HG02870 (cell line): ENCODE data around the gene TMEM120B.
"Not testable (repeated sequence)": the region's sequence is repeated elsewhere in the genome, so short reads cannot be mapped to it uniquely, and the experiment has no call there.

ENCODE experiments used
- ATAC-seq: cut with Tn5 transposase; IDR thresholded peaks from one replicate; pipeline ENCODE4 v1.9.1; 2021; ENCODE audit warnings: mild to moderate bottlenecking, moderate library complexity; ENCODE audit not compliant: unreplicated experiment

TMEM120B gene

DNA sequence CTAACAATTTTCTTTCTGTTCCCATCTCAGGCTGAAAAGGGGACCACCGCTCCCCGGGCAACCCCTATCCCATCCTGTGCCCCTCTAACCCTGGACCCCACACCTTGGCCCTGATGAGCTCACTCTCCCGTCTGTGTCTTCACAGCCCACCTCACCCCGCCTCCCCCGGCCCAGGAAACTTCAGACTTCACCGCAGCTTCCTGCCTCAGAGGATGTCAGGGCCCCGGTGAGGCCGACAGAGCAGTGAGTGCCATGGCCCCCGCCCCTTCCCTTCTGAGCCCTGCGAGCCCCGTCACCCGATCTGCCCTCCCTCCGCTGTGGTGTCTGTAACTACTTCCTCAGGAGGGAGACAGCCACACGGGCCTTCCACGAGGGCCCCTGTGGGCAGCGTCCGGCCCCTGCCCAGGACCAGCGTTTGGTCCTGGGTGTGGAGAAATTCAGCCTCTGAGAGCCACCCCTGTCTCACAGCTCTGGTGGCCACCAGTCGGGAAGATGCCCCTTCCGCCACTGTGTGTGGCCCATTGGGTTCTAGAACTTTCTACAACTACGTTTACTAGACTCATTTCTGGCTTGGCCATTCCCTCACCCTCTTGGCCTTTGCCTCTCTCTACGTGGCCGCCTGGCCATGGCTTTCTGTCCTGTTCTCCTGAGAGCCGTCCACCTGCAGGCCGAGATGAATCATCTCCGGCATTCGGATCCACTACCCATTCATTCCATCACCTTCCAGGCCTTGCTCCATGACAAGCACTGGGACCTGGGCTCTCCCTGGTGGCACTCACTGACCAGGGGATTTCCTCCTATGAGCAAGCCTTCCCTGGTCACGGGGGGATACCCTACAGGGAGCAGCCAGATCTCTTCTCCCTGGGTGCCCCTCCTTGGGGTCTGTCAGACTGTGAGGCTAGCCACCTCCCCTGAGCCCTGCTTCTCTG, 77.5 kb downstream of the TMEM120B start:
- ATAC-seq: peak; percentile 37

DNA sequence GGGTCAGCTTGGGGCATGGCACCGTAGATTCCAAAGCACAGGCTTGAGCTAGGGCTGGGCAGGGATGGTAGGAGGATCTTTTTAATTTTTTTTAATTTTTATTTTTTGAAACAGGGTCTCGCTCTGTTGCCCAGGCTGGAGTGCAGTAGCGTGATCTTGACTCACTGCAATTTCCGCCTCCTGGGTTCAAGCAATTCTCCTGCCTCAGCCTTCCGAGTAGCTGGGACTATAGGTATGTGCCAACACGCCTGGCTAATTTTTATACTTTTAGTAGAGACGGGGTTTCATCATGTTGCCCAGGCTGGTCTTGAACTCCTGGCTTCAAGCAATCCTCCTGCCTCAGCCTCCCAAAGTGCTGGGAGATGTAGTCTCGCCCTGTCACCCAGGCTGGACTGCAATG, 78.2 kb downstream of the TMEM120B start:
- not testable (repeated sequence) for ATAC-seq

DNA sequence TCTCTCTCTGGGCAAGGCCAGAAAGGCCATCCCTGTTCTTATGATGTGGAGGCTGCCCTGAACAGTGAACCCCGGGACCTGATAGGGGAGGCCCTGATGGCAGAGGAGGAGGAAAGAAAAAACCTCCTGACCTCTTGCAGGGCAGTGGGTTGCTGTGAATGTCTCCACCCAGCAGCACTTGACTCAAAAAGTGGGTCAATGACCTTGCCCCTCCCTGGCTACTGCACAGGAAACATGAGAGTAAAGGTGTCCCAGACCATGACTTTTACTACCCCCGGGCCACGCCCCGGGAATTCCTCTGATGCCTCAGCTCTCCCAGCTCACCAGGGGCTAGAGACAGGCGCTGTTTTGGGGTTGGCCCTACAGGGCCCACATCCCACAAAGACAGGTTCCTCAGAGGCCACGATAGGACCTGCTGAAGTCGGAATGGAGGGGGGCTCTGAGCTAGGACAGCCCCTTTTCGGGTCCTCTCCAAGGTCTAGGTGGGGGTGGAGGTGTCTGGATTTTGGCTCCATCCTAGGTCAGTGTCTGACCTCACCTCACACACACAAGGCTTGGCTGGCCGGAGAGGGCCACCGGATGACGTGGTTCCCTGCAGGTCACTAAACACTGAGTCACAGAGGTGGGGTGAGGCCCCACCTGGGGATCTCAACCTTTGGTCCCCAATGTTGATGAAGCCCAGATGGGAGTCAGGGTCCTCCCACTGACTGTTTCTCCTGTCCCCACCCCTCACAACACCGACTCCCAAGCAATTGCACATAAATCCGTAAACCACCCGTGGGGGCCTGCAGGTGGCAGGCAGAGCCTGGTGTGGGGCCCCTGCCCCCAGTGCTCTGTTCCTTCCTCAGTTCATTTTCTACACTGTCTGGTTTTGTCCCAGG, 79.4 kb downstream of the TMEM120B start:
- no peak for ATAC-seq

DNA sequence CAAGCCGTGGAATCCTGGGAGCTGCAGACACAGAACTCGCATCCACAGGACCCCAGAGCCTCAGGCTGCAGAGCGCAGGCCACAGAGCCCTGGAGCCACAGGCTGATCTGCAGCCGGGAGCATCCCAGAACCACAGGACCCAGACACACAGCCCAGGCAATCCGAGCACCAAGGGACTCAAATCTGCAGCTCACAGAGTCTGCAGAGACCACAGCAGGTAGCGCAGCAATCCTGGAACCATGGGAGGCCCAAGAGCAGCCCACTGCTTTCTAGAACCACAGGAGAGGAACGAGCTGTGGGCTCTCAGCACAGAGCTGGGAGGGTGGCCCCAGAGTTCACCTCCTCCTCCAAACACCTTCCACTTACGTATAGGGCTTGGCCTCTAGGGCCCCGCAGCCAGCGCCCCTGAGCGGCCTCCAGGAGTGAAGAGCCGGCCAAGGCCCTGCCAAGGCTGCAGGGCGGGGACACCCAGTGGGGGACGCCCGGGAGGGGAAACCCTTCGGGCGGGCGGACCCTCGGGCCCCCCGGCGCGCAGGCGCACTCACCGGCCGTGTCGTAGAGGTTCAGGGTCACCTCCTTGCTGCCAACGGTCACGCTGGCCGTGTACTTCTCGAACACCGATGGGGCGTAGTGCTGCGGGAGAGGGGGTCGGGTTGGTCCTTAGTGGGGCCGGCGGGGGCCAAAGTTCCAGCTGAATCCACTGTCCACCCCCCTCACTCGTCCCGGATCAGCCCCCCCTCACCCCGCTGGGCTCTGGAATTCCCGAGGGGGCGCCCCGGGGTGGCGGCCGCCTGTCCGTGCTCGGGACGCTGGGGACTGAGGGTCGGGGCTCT, 80.3 kb downstream of the TMEM120B start:
- ATAC-seq: no peak

DNA sequence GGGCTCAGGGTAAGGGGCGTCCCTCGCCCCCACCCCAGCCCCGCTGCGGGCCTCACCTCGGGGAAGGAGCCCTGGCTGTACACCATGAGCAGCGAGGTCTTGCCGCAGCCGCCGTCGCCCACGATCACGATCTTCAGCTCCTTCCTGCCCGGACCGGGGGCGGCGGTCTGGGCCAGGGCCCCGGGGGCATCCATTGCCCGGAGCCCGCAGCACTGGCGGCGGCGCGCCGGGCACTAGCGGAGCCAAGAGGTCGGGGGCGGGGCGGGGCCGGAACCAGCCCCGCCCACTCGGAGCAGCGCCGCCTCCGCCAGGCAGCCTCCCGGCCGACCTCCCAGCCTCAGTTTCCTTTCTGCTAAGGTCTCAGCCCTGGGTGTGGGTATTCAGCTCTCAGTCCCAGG, 80.9 kb downstream of the TMEM120B start, which contains the start of gene RHOF:
RHOF (minus strand) TSS at position 249 of the 398 bp plus-strand sequence; CDS start at position 194, 55 bp downstream.
- ATAC-seq: peak; percentile 12

DNA sequence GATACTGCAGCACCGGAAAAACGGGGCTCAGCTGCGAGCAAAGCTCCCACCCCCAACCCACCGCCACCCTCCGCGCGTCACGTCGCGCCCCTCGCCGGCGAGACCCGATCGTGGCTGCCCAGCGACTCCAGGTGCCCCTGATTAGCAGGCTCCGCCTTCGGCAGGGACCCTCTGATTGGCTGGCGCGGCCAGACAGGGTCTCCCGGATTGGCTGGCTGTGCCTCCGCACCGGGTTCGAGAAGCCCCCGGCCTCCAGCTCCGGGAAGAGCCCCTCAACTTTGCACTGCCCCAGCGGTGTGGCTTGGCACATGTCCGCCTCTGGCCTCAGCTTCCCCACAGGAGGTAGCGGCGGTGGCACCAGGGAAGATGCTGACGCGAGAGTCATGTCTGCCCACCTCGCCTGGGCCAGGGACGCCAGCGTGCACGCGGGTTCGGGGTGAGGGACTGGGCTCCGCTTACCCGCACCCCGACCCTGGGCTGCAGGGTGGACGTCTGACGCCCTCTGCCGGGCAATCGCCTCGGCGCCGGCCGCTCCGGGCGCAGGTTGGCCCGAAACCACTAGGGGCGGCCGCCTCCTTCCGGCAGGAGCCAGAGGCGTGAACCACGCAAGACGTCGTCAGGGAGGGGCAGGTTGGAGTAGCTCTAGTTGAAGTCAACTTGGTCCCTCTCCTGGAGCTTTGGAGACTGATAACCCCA, 81.4 kb downstream of the TMEM120B start:
- ATAC-seq: peak; percentile 41

DNA sequence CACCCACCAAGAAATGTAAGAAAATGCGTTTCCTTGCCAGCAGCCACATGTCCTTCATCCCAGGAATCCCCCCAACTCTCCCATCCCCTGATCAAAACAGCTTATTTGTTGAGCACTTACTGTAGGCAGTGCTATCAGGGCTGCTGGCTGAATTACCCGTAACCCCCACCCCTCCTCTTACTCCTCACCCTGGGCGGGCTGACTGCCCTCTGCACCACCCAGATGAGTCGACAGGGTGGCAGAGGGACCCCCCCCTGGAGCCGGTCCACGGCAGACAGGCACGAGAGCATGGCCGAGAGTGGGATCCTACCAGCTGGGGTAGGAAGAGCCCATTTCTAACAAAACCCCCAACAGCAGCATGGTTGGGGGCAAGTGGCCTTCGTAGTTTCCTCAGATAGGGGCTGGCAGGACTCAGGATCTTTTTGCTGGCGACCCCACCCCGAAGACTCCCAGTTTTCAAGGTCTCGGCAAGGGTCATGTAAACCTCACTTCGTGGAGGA, 82.0 kb downstream of the TMEM120B start:
- ATAC-seq: no peak

DNA sequence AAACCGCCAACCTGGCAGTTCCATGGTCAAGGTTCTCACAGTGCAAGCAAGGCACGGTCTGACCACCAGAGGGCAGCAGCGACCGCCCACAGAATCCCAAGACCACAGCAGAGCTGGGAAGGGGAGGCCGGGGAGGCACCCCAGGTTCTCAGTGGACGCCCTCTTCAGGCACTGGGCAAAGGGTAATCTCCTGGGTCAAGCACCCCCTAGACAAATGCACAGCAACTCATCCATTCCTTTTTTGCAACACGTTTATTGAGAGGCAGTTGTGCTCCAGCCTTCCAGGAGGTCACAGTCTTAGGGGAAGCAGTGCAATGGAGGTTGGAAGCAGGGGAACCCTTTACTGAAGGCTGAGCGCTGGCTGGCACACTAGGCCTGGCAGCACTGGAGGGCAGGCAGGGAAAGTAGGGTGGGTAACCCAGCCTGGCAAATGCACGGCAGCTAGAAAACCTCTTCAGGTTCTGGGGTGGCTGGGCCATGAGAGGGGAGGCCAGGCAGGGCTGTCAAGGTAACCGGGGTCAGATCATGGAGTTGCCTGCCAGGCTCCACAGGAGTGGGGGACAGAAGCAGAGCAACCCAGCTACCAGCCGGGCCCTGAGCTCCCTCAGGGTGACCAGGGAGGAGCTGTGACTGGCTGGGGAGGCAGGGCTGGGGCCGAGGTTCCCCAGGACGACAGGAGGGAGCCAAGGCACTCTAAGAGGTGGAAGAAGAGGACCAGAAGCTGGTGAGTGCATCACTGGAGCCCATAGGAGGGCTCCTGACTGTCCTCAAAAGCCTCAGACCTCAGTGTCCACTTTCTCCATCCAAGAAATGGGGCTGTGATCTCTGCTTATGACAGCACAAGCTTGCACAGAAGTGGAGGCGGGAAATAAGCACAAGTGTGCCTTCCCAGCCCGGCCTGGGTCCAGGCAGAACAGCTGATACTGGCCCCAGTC, 82.7 kb downstream of the TMEM120B start:
- no peak for ATAC-seq

DNA sequence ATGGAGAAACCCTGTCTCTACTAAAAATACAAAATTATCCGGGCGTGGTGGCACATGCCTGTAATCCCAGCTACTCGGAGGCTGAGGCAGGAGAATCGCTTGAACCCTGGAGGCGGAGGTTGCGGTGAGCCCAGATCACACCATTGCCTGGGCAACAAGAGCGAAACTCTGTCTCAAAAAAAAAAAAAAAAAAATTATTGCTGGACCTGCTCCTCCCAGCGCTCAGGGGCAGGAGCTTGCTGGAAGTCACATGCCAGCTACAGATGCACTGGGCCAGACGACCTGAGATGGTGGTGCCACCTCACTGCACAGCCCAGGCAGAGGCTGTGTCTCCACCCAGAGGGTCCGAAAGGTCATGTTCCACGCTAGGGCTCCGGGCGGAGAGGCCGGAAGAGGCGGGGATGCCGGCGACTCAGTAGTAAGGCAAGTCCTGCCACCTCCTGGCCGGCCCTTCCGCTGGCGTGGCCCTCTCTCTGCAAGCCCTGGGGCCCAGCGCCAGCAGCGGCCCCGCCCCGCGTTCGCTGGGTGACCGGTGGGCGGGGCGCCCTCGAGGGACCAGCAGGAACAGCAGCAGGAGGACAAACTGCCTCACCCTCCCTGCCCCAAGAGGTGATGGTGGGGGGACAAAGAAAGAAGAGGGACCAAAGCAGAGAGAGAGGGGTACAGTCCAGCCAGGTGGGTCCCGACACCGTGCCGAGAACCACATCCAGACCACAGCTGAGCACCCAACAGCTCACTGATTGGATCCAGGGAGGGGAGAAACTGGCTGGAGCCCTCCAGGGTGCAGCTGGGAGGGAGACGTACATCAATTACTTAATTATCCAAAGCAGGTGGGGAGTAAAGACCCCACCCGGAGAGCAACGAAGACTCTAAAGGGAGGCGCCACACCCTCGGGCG, 84.6 kb downstream of the TMEM120B start:
- no peak for ATAC-seq

DNA sequence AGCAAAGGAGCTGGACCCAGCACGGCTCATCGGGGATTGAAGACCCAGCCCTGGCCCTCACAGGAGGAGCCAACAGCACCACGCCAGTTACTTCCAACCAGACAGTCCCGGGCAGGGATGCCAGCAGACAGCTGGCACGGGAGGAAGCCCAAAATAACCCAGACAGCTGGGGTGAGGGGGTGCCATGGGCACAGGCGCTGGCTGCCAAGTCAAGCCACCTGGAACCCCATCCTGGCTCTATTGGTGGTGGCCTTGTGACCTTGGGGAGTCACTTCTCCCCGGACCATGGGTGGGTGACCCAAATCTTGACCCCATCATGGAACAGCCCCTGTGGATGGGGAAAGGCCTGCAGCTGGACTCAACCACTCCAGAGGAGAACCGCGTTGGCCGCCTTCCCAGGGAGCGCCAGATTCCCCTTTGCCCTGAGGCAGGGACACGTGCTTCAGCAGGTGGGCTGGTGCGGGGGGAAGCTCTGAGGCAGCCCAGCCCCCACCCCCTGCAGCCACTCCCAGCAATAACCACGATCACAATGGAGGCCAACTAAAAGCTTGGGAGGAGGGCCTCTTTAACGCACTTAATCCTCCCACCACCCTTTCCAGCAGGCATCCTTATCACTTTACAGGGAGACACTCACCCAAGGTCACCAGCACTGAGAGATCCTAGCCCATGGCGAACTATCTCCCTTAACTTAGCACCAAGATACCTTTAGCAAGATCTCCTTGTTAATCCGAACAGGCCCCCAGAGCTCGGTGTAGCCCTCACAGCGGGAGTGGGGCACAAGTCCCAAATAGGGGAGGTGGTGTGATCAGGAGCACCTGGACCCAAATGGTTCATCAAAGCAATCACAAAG, 85.6 kb downstream of the TMEM120B start:
- no peak for ATAC-seq

DNA sequence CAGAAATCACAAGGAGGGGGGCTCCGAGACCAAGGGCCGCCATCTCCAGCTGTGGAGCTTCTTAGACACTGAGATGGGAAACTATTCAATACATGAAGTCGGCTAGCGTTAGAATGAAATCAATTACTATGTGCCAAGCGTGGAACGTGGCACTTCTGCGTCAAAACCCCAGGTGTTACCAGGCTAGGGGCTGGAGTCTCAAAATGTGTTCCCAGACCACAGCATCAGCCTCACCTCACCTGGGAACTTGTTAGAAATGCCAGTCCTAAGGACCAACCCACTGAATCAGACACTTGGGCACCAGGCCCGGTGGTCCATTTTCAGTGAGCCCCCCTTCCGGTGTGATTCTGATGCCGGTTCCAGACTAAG, 86.2 kb downstream of the TMEM120B start:
- ATAC-seq: no peak

DNA sequence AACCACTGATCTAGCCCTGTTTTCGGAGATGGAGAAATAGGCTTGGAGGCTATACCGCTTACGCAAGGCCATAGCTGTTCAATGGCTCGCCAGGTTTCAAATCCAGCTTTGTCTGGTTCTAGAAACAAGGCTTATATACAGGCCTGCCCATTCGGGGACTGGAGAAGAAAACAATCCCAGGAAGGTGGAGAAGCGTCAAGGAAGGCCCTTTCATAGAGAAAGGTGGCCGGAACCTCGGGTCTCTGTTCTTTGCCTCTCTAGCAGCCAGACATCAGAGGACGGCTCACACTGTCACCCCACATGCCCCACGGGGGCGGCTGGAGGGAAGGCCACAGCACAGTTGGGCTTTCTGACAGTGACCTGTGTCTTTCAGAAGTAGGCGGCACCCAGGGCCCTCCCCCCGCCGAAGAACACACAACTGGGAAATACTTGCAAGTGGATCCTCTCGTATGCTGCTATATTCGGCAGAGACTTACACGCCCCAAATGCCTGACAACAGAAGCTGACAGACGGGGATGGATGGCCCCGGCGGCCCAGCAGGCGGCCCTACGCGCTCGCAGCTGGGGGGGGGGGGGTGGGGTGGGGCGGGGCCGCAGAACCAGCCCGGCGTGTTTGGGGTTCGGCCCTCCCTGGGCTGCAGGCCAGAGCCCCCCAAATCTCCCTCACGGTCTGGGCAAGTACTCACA, 86.7 kb downstream of the TMEM120B start:
- no peak for ATAC-seq

DNA sequence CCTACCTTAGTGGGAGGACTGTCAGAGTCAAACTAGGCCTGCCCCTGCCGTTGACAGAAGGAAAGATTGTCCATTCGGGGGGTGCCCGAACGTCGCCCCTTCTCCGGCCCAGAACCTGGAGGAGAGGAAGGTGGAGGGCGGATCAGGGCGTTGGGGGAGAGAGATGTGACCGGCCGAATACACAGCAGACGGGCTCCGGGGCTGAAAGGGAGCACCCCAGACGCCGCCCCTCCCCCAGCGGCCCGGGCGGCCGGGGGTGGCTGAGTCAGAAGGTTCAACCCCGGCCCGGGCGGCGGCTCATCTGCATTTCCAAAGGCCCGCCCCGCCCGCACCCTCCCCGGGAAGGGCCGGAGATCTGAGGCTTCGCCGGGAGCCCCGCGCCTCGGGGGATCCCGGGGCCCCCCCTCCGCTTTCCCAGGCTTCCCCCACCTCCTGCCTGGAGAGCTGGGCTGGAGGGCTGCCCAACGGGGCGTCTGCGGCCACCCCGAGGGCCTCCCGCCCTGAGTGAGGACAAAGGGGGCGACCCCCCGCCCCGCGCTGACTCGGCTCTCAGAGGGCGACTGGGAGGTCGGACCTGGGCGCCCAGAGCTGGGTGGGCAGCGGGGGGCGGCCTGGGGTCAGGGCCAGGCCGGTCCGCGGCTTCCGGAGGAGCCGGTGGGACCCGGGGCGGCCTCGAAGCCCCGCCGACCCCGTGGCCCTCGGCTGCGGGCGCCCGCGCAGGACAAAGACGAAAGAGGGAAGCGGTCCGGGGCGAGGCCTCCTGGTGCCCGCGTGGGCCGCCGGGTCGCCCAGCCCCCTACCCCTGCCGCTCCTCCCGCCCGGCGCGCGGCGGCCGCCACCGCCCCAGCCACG, 87.5 kb downstream of the TMEM120B start:
- ATAC-seq: peak; percentile 27

DNA sequence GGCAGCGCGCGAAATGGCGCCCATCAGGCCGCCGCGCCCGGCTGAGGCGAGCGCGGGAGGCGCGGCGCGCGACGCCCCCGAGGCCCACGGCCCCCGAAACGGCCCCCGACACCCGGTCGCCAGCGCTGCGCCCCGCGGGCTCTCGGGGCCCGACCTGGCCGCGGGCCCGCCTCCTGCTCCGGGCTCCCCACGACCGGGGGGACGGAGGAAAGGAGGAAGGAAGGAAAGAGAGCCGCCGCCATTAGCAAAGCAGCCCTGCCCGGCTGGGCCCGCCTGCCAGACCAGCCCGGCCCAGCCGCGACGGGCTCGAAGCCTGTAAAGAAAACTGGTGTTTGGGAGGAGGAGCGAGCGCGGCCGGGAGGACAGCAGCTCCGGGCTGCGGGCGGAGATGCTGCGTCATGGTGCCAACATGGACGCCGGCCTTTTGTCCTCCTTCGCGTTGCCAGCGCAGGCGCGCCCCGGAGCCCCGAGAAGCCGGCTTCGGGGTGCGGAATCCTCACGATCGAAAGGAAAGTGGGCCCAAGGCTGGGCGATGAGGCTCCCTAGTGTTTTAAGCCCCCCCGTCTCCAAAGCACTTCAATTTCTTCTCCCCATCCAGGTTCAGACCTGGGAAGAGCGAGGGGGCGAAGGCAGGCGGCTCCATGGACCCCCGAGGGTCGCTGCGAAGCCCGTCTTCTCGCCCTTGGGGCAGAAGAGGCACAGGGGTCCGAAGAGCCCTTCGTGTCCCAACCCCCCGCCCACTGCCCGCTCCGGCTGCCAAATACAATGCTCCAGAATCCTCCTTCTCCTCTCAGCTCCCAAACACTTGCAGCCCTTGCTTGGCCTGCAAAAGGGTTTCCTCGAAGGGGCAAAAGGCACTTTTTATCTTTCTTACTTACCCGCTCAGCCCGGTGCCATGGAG, 88.4 kb downstream of the TMEM120B start:
- no peak for ATAC-seq
